ENCODE data around the gene PLA2G2A.
A peak's percentile ranks its signal among the peaks of the same experiment; 100 is the strongest.
"Not testable (repeated sequence)": the region's sequence is repeated elsewhere in the genome, so short reads cannot be mapped to it uniquely, and the experiment has no call there.

The PLA2G2A gene

DNA sequence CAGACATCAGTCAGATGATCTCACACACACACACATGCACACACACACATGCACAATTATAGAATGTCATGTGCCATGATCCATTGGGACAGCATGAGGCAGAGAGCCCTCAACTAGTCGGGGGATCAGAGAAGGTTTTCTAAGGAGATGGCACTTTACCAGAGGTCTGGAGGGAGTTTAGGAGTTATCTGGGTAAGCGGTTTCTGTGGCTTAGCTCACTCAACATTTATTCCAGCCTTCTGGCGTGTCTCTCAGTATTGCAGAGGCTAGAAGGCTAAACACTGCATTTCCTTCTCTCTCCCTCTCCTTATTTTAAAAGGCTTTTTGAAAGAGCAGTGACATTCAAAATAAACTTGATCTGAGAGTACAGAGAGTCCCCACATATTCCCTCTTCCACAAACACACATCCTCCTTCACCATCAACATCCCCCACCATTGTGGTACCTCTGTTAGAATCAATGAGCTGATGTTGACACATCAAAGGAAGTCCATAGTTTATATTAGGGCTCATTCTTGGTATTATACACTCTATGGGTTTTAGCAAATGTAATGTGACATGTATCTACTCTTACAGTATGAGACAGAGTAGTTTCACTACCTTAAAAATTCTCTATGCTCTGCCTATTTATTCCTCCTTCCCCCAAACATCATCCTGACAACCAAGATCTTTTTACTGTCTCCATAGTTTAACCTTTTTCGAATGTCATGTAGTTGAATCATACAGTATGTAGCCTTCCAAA lies 9.0 kb upstream of the PLA2G2A start:
- Histone ChIP-seq H3K27me3 (ENCODE audit: control insufficient read depth, insufficient read depth, low read length) (no peaks in the 10 kb centered on the region), H3K27ac (ENCODE audit: low read depth, low read length) (peak overlapping the region; percentile 95; the same call in 1 of the 2 replicates), H3K4me1 (ENCODE audit: control insufficient read depth, insufficient read depth, low read length) (peaks cover 30% of the 10 kb centered on the region)

DNA sequence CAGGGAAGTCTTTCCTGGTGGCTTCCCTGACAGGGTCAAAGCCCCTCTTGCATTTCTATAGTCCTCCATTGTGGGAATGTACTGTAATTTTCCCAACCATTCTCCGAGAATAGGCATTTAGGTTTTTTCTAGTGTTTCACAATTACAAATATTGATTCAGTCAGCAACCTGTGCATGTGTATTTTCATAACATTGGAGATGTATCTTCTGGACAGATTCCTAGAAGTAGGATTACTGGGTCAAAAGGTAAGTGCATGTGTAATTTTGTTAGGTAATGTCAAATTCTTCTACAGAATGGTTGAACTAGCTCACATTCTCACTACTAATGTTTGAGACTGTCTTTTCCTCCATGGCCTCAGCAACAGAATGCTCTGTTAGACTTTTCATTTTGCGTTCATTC lies 8.3 kb upstream of the PLA2G2A start:
- H3K4me1 ChIP-seq (ENCODE audit: control insufficient read depth, insufficient read depth, low read length) = peaks cover 30% of the 10 kb centered on the region
- H3K9ac ChIP-seq (ENCODE audit: low read length) = no peak overlapping the region
- no peaks in the 10 kb centered on the region for H3K36me3 ChIP-seq (ENCODE audit: control insufficient read depth, insufficient read depth, low read length)
- no peak overlapping the region; the same call in 1 of the 2 replicates for H3K27ac ChIP-seq (ENCODE audit: low read depth, low read length)
- no peaks in the 10 kb centered on the region for H3K27me3 ChIP-seq (ENCODE audit: control insufficient read depth, insufficient read depth, low read length)
- H3K9me3 ChIP-seq (ENCODE audit: control insufficient read depth, insufficient read depth, low read depth, low read length) = peaks cover 8% of the 10 kb centered on the region; the same call in 1 of the 2 replicates
- H3K4me3 ChIP-seq (ENCODE audit: low read depth, low read length) = no peak overlapping the region

More for the DNA sequence above, 9.0 kb upstream of the PLA2G2A start:
- H3K4me3 ChIP-seq (ENCODE audit: low read depth, low read length) = no peak overlapping the region
- H3K36me3 ChIP-seq (ENCODE audit: control insufficient read depth, insufficient read depth, low read length) = no peaks in the 10 kb centered on the region
- H3K9ac ChIP-seq (ENCODE audit: low read length) = no peak overlapping the region
- peaks cover 7% of the 10 kb centered on the region; the same call in 1 of the 2 replicates for H3K9me3 ChIP-seq (ENCODE audit: control insufficient read depth, insufficient read depth, low read depth, low read length)

DNA sequence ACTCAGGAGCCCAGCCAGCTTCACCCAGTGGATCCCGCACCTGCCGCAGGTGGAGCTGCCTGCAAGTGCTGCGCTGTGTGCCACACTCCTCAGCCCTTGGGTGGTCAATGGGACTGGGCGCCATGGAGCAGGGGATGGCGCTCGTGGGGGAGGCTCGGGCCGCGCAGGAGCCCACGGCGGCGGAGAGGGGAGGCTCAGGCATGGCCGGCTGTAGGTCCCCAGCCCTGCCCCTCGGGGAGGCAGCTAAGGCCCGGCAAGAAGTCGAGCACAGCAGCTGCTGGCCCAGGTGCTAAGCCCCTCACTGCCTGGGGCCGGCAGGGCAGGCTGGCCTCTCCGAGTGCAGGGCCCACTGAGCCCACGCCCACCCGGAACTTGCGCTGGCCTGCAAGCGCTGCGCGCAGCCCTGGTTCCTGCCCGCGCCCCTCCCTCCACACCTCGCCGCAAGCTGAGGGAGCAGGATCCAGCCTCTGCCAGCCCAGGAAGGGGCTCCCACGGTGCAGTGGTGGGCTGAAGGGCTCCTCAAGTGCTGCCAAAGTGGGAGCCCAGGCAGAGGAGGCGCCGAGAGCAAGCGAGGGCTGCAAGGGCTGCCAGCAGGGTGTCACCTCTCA lies 5.1 kb upstream of the PLA2G2A start:
- not testable (repeated sequence) for H3K4me3 ChIP-seq (ENCODE audit: low read depth, low read length); H3K9ac ChIP-seq (ENCODE audit: low read length); H3K9me3 ChIP-seq (ENCODE audit: control insufficient read depth, insufficient read depth, low read depth, low read length); H3K27ac ChIP-seq (ENCODE audit: low read depth, low read length); H3K27me3 ChIP-seq (ENCODE audit: control insufficient read depth, insufficient read depth, low read length); H3K36me3 ChIP-seq (ENCODE audit: control insufficient read depth, insufficient read depth, low read length)
- H3K4me1 ChIP-seq (ENCODE audit: control insufficient read depth, insufficient read depth, low read length) = peaks cover 31% of the 10 kb centered on the region

DNA sequence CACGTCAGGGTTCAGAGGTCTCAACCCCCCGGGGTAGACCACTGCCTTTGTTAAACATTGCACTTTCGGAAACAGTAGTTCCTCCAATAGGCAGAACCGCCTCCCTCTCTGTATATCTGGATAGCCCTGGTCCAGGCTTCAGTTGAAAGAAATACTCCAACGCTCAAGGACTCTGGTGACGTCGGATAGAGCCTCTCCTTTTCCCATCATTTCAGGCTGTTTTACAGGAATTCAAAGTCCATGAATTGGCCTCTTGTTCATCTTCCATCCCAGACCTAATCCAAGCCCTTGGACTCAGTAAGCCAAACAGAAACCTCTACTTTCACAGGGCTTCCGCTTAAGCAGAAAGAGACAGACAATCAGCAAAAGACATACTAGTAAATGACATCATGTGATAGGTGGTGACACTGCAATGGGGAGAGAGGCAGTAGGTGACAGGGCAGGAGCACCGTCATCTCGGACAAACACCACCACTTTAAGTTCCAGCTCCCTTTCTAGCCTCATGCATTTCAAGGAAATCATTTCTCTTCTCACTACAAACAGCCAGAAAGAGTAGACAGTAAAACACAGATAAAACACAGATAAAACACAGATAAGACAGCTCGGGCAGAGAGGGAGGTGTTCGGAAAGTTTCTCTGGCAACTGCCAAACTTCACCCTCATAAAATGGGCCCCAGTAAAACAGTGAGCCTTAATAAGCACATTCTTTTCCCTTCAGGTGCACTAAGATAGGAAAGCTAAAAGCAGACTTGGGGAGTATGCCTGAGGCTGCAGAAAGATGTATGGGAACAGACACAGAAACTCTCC lies 2.3 kb upstream of the PLA2G2A start:
- Histone ChIP-seq H3K36me3 (ENCODE audit: control insufficient read depth, insufficient read depth, low read length) (no peaks in the 10 kb centered on the region), H3K27me3 (ENCODE audit: control insufficient read depth, insufficient read depth, low read length) (no peaks in the 10 kb centered on the region), H3K9me3 (ENCODE audit: control insufficient read depth, insufficient read depth, low read depth, low read length) (0 out of 2 replicates have a peak, but pooled peaks cover 5% of the 10 kb centered on the region), H3K27ac (ENCODE audit: low read depth, low read length) (no peak overlapping the region), H3K4me1 (ENCODE audit: control insufficient read depth, insufficient read depth, low read length) (peaks cover 16% of the 10 kb centered on the region), H3K4me3 (ENCODE audit: low read depth, low read length) (no peak overlapping the region), H3K9ac (ENCODE audit: low read length) (no peak overlapping the region)

DNA sequence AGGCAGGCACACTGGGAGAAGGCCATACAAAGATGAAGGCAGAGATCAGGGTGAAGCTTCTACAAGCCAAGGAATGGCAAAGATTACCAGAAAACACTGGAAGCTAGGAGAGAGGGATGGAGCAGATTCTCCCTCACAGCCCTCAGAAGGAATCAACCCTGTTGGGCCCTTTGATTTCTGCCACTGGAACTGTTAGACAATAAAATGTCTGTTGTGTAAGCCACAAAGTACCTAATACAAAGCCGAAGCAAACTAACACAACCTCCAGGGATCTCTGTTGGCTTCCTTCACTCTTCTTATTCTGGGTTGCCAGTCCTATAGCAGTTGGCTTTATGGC lies 1.7 kb upstream of the PLA2G2A start:
- Histone ChIP-seq H3K9ac (ENCODE audit: low read length) (no peak overlapping the region), H3K4me1 (ENCODE audit: control insufficient read depth, insufficient read depth, low read length) (peaks cover 16% of the 10 kb centered on the region), H3K4me3 (ENCODE audit: low read depth, low read length) (no peak overlapping the region), H3K27ac (ENCODE audit: low read depth, low read length) (no peak overlapping the region), H3K27me3 (ENCODE audit: control insufficient read depth, insufficient read depth, low read length) (no peaks in the 10 kb centered on the region), H3K9me3 (ENCODE audit: control insufficient read depth, insufficient read depth, low read depth, low read length) (0 out of 2 replicates have a peak, but pooled peaks cover 5% of the 10 kb centered on the region), H3K36me3 (ENCODE audit: control insufficient read depth, insufficient read depth, low read length) (no peaks in the 10 kb centered on the region)

DNA sequence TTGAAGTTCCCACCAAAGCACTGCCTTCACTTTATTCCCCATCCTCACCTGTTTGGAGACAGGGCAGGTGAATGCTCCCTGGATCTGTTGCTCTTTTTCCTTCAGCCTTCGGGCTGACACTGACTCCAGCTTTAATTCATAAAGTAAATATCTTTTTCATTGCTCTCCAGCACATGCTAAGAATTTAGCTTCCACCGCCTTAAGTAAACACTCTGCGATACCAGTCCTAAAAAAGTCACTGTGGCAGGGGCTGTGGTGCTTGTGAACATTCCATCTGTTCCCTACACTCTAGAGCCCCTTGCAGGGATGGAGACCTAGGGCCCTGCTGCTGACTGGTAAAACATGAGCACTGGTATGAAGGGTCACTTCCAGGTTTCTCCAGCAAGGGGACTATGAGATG lies 896 bp upstream of the PLA2G2A start:
- Histone ChIP-seq H3K27ac (ENCODE audit: low read depth, low read length) (no peak overlapping the region), H3K9ac (ENCODE audit: low read length) (no peak overlapping the region), H3K9me3 (ENCODE audit: control insufficient read depth, insufficient read depth, low read depth, low read length) (0 out of 2 replicates have a peak, but pooled peaks cover 5% of the 10 kb centered on the region), H3K36me3 (ENCODE audit: control insufficient read depth, insufficient read depth, low read length) (no peaks in the 10 kb centered on the region), H3K4me3 (ENCODE audit: low read depth, low read length) (no peak overlapping the region), H3K4me1 (ENCODE audit: control insufficient read depth, insufficient read depth, low read length) (peaks cover 19% of the 10 kb centered on the region), H3K27me3 (ENCODE audit: control insufficient read depth, insufficient read depth, low read length) (no peaks in the 10 kb centered on the region)

DNA sequence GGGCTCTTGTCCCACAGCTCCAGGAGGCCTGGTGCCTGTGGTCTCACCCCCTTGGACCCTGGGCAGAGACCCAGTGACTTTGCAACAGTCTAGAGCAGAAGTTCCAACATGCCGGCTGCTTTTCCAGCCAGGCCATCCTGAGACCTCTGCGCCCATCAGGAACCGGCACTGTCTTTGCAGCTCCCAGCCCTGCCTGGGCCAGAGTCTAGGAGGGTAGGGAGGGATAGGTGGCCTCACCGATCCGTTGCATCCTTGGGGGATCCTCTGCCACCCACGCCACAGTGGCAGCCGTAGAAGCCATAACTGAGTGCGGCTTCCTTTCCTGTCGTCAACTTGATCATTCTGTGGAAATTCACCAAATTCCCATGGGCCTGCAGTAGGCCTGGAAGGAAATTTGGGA lies 1.3 kb downstream of the PLA2G2A start:
- H3K4me3 ChIP-seq (ENCODE audit: low read depth, low read length) = no peak overlapping the region
- H3K9me3 ChIP-seq (ENCODE audit: control insufficient read depth, insufficient read depth, low read depth, low read length) = 0 out of 2 replicates have a peak, but pooled peaks cover under 1% of the 10 kb centered on the region
- H3K9ac ChIP-seq (ENCODE audit: low read length) = no peak overlapping the region
- H3K4me1 ChIP-seq (ENCODE audit: control insufficient read depth, insufficient read depth, low read length) = peaks cover 24% of the 10 kb centered on the region
- H3K27me3 ChIP-seq (ENCODE audit: control insufficient read depth, insufficient read depth, low read length) = no peaks in the 10 kb centered on the region
- no peaks in the 10 kb centered on the region for H3K36me3 ChIP-seq (ENCODE audit: control insufficient read depth, insufficient read depth, low read length)
- no peak overlapping the region for H3K27ac ChIP-seq (ENCODE audit: low read depth, low read length)

DNA sequence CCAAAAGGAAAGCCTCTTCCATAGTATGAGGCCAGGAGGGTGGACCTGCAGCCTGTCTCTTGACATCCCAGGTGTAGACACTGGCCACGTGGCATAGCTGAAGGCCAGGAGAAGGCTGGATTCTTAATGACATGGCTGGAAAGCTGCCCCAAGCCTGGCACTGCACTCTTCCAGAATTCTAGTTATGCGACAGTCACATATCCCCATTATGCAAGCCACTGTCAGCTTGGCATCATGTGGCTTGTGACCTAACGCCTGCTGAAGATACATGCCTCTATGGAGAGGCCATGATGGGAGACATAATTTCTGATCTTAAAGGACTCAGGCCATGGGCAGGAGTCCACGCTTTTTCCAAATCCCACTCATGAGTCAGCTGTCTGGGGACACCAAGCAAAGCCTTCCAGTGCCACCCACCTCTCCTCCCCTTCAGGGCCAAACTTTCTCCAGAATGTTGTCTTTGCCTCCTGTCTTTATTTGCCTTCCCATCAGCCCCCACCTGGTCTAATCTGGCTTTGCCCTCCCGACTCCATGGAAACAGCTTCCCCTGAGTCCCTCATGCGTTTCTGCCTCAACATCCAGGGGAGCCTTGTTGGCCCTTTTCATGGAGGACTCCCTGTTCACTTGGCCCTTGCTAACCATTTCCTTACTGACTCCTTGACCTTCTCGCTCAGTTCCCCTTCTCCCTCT lies 3.0 kb downstream of the PLA2G2A start:
- Histone ChIP-seq H3K27me3 (ENCODE audit: control insufficient read depth, insufficient read depth, low read length) (no peaks in the 10 kb centered on the region), H3K27ac (ENCODE audit: low read depth, low read length) (no peak overlapping the region), H3K4me1 (ENCODE audit: control insufficient read depth, insufficient read depth, low read length) (peaks cover 12% of the 10 kb centered on the region), H3K4me3 (ENCODE audit: low read depth, low read length) (no peak overlapping the region), H3K36me3 (ENCODE audit: control insufficient read depth, insufficient read depth, low read length) (no peaks in the 10 kb centered on the region), H3K9ac (ENCODE audit: low read length) (no peak overlapping the region), H3K9me3 (ENCODE audit: control insufficient read depth, insufficient read depth, low read depth, low read length) (no peaks in the 10 kb centered on the region)

- Histone ChIP-seq H3K9me3 (ENCODE audit: control insufficient read depth, insufficient read depth, low read depth, low read length) (no peaks in the 10 kb centered on the region), H3K27me3 (ENCODE audit: control insufficient read depth, insufficient read depth, low read length) (no peaks in the 10 kb centered on the region), H3K36me3 (ENCODE audit: control insufficient read depth, insufficient read depth, low read length) (no peaks in the 10 kb centered on the region), H3K27ac (ENCODE audit: low read depth, low read length) (no peak overlapping the region), H3K4me1 (ENCODE audit: control insufficient read depth, insufficient read depth, low read length) (peaks cover 8% of the 10 kb centered on the region), H3K9ac (ENCODE audit: low read length) (no peak overlapping the region), H3K4me3 (ENCODE audit: low read depth, low read length) (no peak overlapping the region)
Observed at GRCh38 chr1:19975423-19976193, 3.8 kb downstream of the PLA2G2A start.

DNA sequence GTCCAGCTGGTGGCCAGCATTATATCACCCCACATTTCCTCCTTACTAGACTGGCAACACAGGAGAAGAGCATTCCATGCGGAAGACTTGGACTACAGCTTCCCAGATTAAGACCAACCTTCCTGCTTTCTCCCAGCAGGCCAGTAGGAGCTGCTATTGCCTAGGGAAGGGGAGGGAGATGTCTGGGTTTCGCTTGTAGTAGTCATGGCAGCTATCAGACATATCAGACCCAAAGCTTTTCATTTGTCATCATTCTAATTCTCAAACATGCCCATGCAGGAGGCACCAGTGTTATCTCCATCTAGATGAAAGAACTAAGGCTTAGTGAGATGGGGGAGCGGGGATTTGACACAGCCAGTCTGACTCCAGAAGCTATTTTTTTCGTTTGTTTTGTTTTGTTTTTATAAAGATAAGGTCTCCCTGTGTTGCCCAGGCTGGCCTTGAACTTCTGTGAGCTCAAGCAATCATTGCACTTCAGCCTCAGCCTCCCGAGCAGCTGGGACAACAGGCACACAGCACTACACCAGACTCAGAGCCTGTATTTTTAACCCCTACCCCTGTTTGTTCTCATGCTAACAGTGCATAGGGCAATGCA lies 4.5 kb downstream of the PLA2G2A start:
- Histone ChIP-seq H3K27ac (ENCODE audit: low read depth, low read length) (no peak overlapping the region), H3K9ac (ENCODE audit: low read length) (no peak overlapping the region), H3K9me3 (ENCODE audit: control insufficient read depth, insufficient read depth, low read depth, low read length) (no peaks in the 10 kb centered on the region), H3K4me1 (ENCODE audit: control insufficient read depth, insufficient read depth, low read length) (peaks cover 8% of the 10 kb centered on the region), H3K27me3 (ENCODE audit: control insufficient read depth, insufficient read depth, low read length) (no peaks in the 10 kb centered on the region), H3K4me3 (ENCODE audit: low read depth, low read length) (no peak overlapping the region), H3K36me3 (ENCODE audit: control insufficient read depth, insufficient read depth, low read length) (no peaks in the 10 kb centered on the region)

Measured in HUES6 (cell line).